Adrenal gland (tissue), 5 donors: ENCODE data around the gene SUV39H2.

Experiments
- CTCF ChIP-seq, 6 experiments: fragments of 450-650 bp in 4 of 6; fragments of 200-600 bp in 2 of 6; sonication (generic) in 1 of 6; IDR thresholded peaks; 1 replicate in 5 of 6; 2 replicates in 1 of 6; pipeline versions ENCODE4 v1.5.1 to v1.8.0; 2016 to 2021; ENCODE audit warnings: antibody characterized with exemption in 6 of 6, mild to moderate bottlenecking in 2 of 6, moderate library complexity in 1 of 6
- POLR2A ChIP-seq, 2 donors: fragments of 450-650 bp; IDR thresholded peaks; one replicate each; pipeline ENCODE4 v1.6.1; 2017; ENCODE audit warnings: antibody characterized with exemption in 2 of 2, mild to moderate bottlenecking in 2 of 2, moderate library complexity in 1 of 2
- donor health status: DM: no; HTN: no; CAD: no.

- TF ChIP-seq CTCF (IDR thresholded peaks at IDR 0.05) (no peak), POLR2A (IDR thresholded peaks at IDR 0.05) (no peak)
These were observed 39.2 kb downstream of the SUV39H2 start for GRCh38 chr10:14917827-14918226.
